Activated CD4-positive, alpha-beta T cell treated with anti-CD3 and anti-CD28 coated beads, Interleukin-2, amount 50 U/mL, for 48 hours (primary cell): ENCODE results near the gene AGXT.

ENCODE experiments used
- DNase-seq, 2 experiments: peaks; one replicate each; pipeline ENCODE4 v3.0.0-alpha.2; 2020

Gene AGXT

DNA sequence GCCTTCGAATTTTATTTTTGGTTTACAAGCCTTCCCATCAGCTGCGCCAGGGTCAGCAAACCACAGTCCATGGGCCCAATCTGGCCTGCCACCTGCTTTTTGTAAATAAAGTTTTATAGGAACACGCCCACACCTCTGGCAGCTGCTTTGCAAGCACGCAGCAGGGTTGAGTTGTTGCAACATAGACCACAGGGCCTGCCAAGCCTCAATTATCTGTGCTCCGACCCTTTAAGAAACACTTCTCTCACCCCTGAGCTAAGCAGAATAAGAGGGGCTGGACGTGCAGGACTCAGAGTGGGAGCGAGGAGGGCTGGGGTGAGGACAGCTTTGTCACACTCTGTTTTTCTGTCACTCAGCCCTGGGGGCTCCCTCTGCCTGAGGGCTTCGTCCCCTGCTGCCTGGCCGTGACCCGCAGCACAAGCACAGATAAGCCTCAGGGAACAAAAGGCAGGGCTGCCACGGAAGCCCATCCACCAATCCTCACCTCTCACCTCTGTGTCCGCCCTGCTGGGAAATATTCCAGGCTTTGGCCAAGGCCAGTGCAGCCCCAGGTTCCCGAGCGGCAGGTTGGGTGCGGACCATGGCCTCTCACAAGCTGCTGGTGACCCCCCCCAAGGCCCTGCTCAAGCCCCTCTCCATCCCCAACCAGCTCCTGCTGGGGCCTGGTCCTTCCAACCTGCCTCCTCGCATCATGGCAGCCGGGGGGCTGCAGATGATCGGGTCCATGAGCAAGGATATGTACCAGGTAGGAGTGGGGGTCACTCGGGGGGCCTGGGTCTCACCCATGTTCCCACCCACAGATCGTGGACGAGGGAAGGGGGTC is at the start of gene AGXT:
Gene AGXT (plus strand): TSS at position 539 of the 823 bp plus-strand sequence. CDS start 42 bp downstream, at position 581.
- no peak for DNase-seq

- DNase-seq: no peak
Measured at GRCh38 chr2:240819126-240819857, 49.3 kb upstream of the AGXT start.

GRCh38 chr2:240819858-240820606 is 48.6 kb upstream of the AGXT start, which contains the start of gene KIF1A:
KIF1A (minus strand) TSS chr2:240820219; CDS start chr2:240797752, 22,467 bp downstream.
- DNase-seq: peak; percentile 19

DNA sequence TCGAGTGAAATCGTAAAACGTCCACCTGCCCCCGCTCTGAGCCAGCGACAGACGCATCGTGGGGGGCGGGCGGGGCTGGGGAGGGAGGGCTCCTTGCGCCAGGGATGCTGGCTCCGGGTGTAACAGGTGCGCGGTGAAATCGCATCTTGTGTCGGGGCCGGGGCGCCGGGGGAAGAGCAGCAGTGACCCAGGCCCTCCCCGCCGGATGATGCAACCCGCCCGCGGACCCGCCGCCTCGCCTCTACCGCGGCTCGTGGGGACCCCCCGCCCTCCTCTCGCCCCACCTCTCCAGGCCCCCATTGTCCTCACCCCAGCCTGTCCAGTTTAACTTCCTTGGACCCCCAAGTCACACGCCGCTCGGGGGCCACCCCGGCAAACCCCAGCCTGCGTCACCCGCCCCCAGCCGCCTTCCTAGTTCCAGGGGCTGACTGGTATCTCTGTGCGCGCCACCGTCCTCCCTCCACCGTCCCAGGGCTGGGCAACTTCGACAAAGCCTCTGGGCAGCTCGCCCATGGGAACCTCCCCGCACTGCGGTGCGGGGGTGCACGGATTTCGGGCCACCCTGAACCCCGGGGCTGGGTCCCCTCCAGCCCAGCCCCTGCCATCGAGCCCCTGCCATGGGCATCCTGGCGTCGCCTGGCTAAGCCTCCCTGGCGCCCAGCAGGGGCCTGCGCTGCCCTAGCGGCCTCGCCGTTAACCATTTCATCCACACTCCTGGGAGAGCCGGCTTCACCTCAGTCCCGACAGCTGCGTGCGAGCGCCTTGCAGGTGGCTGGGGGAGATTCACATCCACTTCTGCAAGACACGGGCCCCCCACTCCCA is 47.8 kb upstream of the AGXT start:
- DNase-seq: peak; percentile 29 to 36

DNA sequence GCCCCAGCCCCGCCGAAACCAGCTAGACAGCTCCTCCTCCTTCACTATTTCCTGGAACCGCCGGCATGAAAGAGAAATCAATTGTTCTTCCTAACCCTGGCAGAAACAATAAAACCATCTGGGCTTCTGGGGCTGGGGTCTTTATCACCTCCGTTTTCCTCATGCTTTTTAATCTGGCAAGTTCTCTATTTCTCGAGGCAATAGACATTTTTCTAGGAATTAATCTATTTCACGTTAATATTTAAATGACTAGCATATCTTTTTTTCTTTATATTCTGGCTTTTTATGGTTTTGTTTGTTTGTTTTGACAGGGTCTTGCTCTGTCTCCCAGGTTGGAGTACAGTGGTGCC is 47.2 kb upstream of the AGXT start:
- DNase-seq: no peak

DNA sequence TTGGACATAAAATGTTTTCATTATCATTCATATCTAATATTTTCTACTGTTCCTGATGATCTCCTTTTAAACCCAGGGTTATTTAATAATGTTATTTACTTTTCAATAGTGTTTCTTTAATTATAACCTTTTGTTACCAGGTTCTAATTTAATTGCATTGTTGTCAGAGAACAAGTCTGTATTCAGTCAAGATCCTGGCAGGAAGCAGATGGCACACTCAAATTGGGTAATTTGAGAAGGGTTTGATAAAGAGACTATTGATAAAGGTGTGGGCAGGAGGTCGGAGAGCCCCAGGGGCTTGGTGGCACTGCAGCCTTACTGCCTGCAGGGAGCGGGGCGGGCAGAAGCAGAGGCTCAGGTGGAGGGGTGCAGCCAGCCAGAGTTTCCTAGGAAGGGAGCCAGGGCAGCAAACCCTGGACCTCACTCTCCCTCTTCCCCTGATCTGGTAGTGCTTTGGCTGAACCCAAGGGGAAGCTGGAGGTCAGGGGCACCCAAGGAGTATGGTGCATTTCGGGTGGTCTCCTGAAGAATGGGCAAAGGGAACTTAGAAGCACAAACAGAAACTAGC is 46.3 kb upstream of the AGXT start:
- no peak for DNase-seq

DNA sequence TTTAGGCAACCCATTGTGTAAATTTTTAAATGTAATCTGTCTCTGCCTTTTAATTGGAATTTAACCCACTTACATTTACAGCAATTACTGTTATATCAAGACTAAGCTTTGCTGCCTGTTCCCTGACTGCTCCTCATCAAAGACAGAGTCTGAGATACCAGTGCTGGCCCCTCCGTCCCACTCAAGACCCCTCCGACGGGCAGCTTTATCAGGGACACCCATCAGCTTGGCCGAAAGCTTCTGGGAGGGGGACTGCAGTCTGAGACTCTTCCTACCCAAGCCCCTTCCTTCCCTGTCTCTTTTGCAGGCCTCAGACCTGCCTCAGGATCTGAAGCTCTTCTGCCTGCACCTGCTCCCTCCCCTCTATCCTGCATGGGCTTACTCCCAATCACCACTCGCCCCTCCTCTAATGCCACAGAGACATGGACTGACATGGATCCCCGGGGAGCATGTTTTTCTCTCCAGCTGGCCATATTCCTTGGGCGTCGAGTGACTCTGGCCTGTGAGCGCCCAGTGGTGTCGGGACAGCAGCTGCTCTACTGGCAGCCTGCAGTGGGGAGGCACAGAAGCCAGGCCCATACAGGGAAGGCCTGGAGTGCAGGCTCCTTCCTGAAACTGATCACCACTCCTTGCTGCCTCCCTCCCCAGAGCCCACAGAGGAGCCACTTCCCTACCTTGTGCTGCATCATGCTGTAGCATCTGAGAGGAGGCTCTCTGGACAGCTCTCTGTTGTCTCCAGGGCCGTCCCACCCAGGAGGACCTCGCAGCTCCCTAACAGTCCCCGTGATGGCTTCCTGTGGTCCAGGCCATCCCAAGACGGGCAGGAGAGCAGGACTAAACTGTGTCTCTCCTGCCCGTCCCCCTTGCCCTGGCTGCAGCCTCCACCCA is 44.9 kb upstream of the AGXT start:
- DNase-seq: no peak

- no peak for DNase-seq
Measured at GRCh38 chr2:240825476-240825875, 43.1 kb upstream of the AGXT start.

- no peak for DNase-seq
Measured at GRCh38 chr2:240831594-240832204, 36.9 kb upstream of the AGXT start.

GRCh38 chr2:240832205-240832727 is 36.4 kb upstream of the AGXT start:
- DNase-seq: peak; percentile 93 to 94

DNA sequence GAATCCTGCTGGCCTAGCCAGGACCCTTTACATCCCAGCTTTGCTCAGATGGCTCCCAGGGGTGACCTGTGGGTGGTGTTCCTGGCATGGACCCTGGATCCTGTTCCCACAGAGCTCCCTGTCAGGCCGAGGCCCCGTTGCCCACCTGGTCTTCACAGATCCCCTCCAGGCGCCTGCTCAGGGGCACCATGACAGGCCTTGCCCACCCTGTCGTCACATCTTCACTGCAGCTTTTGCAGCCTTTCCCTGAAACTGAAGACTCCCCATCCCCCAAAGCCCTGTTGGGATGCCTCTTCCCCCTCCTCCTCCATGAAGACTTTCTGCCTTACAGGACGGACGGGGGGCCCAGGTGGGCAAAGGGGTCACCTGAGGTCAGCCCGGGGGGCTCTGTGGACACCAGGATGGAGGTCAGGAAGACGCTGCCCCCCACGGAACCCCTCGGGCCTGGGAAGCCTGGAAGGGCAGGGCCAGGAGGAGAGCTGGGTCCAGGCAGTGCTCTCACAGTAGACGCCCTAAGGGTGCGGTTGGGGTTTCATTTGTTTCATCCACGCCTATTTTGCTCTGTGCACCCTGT is 35.6 kb upstream of the AGXT start:
- no peak for DNase-seq

DNA sequence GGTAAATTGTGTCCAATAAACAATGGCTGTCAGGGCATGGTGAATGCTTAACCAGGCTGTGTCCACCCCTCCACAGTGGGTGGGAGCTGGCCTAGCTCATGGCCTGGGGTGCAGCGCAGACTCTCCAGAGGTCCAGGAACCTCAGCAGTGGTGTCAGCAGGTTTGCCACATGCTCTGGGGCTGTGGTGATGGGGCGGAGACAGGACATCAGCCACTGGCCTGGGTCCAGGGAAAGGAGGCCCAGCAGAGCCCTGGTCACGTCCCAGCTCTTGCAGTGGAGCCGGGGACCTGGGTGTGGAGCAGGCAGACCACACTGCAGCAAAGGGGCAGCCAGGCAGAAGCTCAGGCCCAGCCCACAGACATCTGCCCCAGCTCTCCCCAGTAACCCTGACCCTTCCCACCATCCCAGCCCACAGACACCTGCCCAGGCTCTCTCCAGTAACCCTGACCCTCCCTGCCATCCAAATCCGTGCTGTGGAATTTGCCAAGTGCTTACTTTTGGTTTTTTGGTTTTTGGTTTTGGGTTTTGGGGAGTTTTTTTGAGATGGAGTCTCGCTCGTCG is 34.8 kb upstream of the AGXT start:
- DNase-seq: no peak

GRCh38 chr2:240834377-240834975 is 34.1 kb upstream of the AGXT start:
- DNase-seq: no peak

DNA sequence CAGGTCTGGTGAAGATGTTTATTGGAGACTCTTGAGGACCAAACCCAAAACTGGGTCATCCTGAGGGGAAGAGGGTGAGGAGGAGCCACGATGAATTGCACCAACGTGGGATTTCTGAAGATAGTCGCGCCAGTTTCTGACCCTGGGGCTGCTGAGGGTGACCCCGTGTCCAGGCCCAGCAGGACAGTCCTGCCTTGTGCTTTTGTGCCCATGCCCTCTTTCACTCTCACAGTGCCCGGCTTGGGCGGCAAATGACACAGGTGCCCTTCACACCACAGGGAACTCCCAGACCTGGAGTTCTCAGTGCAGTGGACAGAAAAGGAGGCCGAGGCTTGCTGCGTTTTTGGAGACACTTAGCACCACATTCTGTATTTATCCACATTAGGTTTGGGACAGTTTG is 33.1 kb upstream of the AGXT start:
- no peak for DNase-seq

DNA sequence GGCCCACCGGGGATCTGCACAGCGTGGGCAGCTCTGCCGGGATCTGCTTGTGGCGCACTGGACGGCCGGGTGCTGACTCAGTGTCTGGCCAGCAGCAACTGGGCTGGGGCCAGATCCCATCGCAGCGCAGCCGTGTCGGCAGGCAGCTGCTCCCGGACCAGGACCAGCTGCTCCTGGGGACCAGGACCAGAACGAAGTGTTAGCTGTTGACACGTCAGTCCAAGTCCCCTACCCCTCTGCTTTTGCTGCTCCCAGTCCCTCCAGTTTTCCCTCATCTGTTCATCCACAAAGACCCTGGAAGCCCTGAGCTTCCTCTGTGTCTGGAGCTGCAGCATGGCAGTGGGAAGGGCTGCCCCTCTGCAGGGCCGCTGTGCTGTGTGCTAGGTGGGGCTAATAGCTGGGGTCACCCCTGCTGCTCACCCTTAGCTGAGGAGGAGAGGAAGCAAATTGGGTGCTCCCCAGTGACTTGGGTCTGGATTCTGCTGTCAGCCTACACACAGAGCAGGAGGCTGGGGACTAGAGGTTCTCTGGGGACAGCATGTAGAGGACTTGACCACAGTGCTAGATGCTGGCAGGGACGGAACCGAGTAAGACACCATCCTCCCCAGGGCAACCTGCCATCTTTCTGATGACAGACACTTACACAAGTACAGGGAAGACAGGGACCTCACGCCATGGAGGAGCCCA is 31.7 kb upstream of the AGXT start:
- DNase-seq: no peak

DNA sequence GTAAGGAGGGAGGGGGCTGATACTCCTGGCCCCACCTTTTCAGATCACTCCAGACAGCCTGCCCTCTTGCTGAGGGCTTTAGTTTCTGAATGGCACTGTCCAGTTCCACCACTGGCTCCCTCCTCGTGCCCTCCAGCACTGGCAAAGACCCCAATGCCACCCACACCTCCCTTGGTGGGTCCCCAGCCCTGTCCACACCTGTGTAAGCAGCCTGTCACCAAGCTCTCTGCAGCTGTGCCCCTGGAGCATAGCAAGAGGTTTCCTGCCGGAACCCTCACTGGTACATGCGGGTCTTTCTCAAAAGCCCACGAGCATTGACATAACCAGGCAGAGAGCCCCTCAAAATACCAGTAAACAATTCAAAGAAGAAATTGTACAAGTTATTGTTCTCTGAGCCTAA is 31.0 kb upstream of the AGXT start:
- no peak for DNase-seq

- DNase-seq: no peak
Measured at GRCh38 chr2:240839152-240840143, 29.2 kb upstream of the AGXT start.
